Mammary epithelial cell (primary cell): Measurements from ENCODE around the gene SRR.

Experiments
- EZH2 ChIP-seq: IDR thresholded peaks from 2 replicates; pipeline ENCODE4 v1.6.1; 2012; ENCODE audit warnings: low read length, inconsistent platforms, borderline replicate concordance
- TF ChIP-seq, protein P1 (sequence below), 2 donors: IDR thresholded peaks in 1 of 2; conservative IDR thresholded peaks in 1 of 2; 2 replicates each; pipeline ENCODE4 v1.5.1; 2011 to 2012; ENCODE audit warnings: inconsistent platforms in 2 of 2, low read length in 2 of 2, mild to moderate bottlenecking in 2 of 2, control low read depth in 1 of 2, low read depth in 1 of 2; ENCODE audit not compliant: insufficient read depth in 1 of 2; ENCODE audit errors: extremely low read depth in 1 of 2

GRCh38 chr17:2363851-2364762 is 60.4 kb downstream of the SRR start:
- TF ChIP-seq EZH2 = no peak
- TF ChIP-seq, protein P1, sequence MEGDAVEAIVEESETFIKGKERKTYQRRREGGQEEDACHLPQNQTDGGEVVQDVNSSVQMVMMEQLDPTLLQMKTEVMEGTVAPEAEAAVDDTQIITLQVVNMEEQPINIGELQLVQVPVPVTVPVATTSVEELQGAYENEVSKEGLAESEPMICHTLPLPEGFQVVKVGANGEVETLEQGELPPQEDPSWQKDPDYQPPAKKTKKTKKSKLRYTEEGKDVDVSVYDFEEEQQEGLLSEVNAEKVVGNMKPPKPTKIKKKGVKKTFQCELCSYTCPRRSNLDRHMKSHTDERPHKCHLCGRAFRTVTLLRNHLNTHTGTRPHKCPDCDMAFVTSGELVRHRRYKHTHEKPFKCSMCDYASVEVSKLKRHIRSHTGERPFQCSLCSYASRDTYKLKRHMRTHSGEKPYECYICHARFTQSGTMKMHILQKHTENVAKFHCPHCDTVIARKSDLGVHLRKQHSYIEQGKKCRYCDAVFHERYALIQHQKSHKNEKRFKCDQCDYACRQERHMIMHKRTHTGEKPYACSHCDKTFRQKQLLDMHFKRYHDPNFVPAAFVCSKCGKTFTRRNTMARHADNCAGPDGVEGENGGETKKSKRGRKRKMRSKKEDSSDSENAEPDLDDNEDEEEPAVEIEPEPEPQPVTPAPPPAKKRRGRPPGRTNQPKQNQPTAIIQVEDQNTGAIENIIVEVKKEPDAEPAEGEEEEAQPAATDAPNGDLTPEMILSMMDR (conservative IDR thresholded peaks at IDR 0.05 in 1 of 2, IDR thresholded peaks at IDR 0.05 in 1 of 2; ENCODE audit: extremely low read depth in 1 of 2, insufficient read depth in 1 of 2, low read depth in 1 of 2, low read length in 2 of 2) = no peak
